ENCODE data around the gene IL12A. TPM values are rescaled to one million over a fixed set of nuclear protein-coding genes. Genes with fewer than 3 reads are reported as not detected.

Gene IL12A
- total and polyA plus RNA-seq, 2 of the 8 experiments (the other 6 are each of a cell fraction or from before 2014, with no cell fraction given) = 0.41 to 0.92 TPM

GRCh38 chr3:160041465-160041864 lies 52.8 kb downstream of the IL12A start:
- Histone ChIP-seq H3K18ac (ENCODE audit: extremely low read depth, low read length) (no peak overlapping the region), H2BK5ac (ENCODE audit: low read depth, low read length) (no peak overlapping the region), H3K4ac (replicated peaks; ENCODE audit: insufficient read length, low read depth, low read length) (no peak overlapping the region), H3K9ac (replicated peaks in 1 of 4; ENCODE audit: extremely low read depth in 1 of 4, low read depth in 3 of 4, low read length in 3 of 4) (no peak overlapping the region), H3K27ac (ENCODE audit: low read depth, low read length) (no peak overlapping the region), H2BK12ac (ENCODE audit: low read depth, low read length) (no peak overlapping the region), H3K4me3 (ENCODE audit: extremely low read depth in 1 of 4, insufficient read depth in 2 of 4, low read depth in 3 of 4, low read length in 4 of 4) (no peak overlapping the region), H2BK120ac (replicated peaks; ENCODE audit: low read depth, low read length) (no peak overlapping the region), H2AK5ac (ENCODE audit: low read depth, low read length) (no peak overlapping the region), H3K27me3 (replicated peaks in 1 of 4; ENCODE audit: control insufficient read depth in 3 of 4, extremely low read depth in 1 of 4, insufficient read depth in 3 of 4, low read length in 3 of 4) (peaks cover 0 to 9% (median 6%) of the 10 kb centered on the region in 4 experiments; a peak in 5 of 7 replicates), H4K20me1 (replicated peaks in 1 of 2; ENCODE audit: control insufficient read depth in 1 of 2, insufficient read depth in 2 of 2, low read length in 2 of 2) (no peaks in the 10 kb centered on the region), H2BK20ac (ENCODE audit: low read length) (no peak overlapping the region), H3K23ac (ENCODE audit: insufficient read length) (no peak overlapping the region), H4K5ac (ENCODE audit: insufficient read length, low read depth, low read length) (no peak overlapping the region), H4K91ac (replicated peaks; ENCODE audit: insufficient read length, low read length) (no peak overlapping the region), H3K14ac (ENCODE audit: insufficient read length) (no peak overlapping the region), H3K9me3 (ENCODE audit: insufficient read depth in 2 of 2, low read depth in 1 of 2, low read length in 1 of 2) (peaks cover 0 to 5% of the 10 kb centered on the region in 2 experiments; a peak in 1 of 4 replicates), H3K79me1 (ENCODE audit: low read depth, low read length) (no peaks in the 10 kb centered on the region), H3K36me3 (ENCODE audit: control insufficient read depth in 2 of 4, insufficient read depth in 4 of 4, low read length in 3 of 4) (no peaks in the 10 kb centered on the region), H3K4me1 (replicated peaks in 1 of 4; ENCODE audit: control insufficient read depth in 3 of 4, insufficient read depth in 4 of 4, low read length in 3 of 4) (peaks cover 0 to 4% (median 4%) of the 10 kb centered on the region in 4 experiments; a peak in 2 of 7 replicates), H3K79me2 (ENCODE audit: control insufficient read depth in 1 of 2, insufficient read depth in 2 of 2, low read length in 2 of 2) (no peaks in the 10 kb centered on the region), H3K56ac (replicated peaks; ENCODE audit: insufficient read length, low read depth, low read length) (no peak overlapping the region), H4K8ac (ENCODE audit: extremely low read depth, insufficient read depth, low read length) (no peak overlapping the region), H2AFZ (ENCODE audit: low read length) (no peak overlapping the region), H3K23me2 (ENCODE audit: low read depth, low read length) (peaks cover 4% of the 10 kb centered on the region; the same call in 1 of the 2 replicates), H3K4me2 (ENCODE audit: insufficient read depth in 1 of 2, low read depth in 2 of 2, low read length in 2 of 2) (no peak overlapping the region), H2BK15ac (ENCODE audit: low read length) (no peak overlapping the region)
- FAIRE-seq (no peak), DNase-seq (ENCODE audit: low read depth in 1 of 2, low spot score in 2 of 2) (no peak)
- ChIA-PET CTCF (ENCODE audit: partially characterized antibody) (interaction anchor here (1.7 kb wide), 1 partner anchor 9 kb away, joined by 9 read pairs; no protein-coding TSS in a partner anchor), POLR2A (ENCODE audit: partially characterized antibody) (interaction anchor here (1.0 kb wide), 1 partner anchor 25 kb away, joined by 3 read pairs; no protein-coding TSS in a partner anchor)
- 100% methylated on average over 1 of the region's 1 CpG; no CpG with 5 or more reads in 1 of the 2 experiments for WGBS, 2 experiments (ENCODE audit: extremely low coverage in 1 of 2, insufficient coverage in 1 of 2, insufficient read length in 1 of 2, insufficient replicate concordance in 2 of 2, low coverage in 1 of 2, low lambda C conversion rate in 2 of 2, missing lambda C conversion rate in 1 of 2)
- TF ChIP-seq ATF2 (IDR thresholded peaks at IDR 0.05; ENCODE audit: low read length) = no peak
